T-helper 1 cell treated with Interleukin-12 subunit alpha and Interleukin-12 subunit beta and Interleukin-4 antibody, amounts not matched to agents 30 ng/mL and 1 ng/mL, for 36 hours (primary cell): ENCODE results near the gene OTOP2. TPM values are rescaled to one million over a fixed set of nuclear protein-coding genes. Genes with fewer than 3 reads are reported as not detected.

ENCODE experiments used
- intact Hi-C: fragments of 100-400 bp; cut with micrococcal nuclease; formaldehyde crosslinking; loops from one replicate; pipeline ENCODE4 v1.15.1; 2024
- total RNA-seq: library from RNA; stranded (reverse); gene quantifications from 2 replicates; pipeline ENCODE4 v1.2.3, GENCODE V29; 2022

OTOP2 gene
- total RNA-seq, 1 donor from 2014 or later = not detected

GRCh38 chr17:74922694-74923537 lies 1.2 kb upstream of the OTOP2 start, which contains the start of gene USH1G:
USH1G (minus strand) TSS chr17:74923255; CDS start chr17:74923073, 182 bp downstream.
- intact Hi-C loops = loop anchor here (1.0 kb wide), 1 partner anchor 35 kb away; no protein-coding TSS in a partner anchor

GRCh38 chr17:74923538-74924249 lies 379 bp upstream of the OTOP2 start:
- intact Hi-C loops = loop anchor here (1.0 kb wide), 1 partner anchor 35 kb away; no protein-coding TSS in a partner anchor

- intact Hi-C loops = no loop called here
Observed at GRCh38 chr17:74925242-74925641, 1.2 kb downstream of the OTOP2 start.

DNA sequence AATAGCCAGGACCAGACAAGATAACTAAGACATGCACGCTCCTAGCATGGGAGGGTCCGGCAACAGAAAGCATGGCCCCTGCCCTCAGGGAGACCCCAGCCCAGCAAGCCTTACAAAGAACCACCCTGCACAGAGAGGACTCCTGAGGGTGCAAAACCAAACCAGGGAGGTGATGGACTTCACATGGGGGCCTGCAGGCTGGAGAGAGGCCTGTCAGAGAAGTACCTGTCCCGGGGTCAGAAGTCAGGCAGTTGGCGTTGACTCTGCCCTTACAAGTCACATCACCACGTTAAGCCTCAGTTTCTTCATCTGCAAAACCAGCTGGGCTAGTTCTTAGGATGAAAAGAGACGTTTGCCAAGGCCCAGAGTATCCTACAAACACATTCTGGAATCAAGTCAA lies 4.7 kb downstream of the OTOP2 start:
- intact Hi-C loops = no loop called here

DNA sequence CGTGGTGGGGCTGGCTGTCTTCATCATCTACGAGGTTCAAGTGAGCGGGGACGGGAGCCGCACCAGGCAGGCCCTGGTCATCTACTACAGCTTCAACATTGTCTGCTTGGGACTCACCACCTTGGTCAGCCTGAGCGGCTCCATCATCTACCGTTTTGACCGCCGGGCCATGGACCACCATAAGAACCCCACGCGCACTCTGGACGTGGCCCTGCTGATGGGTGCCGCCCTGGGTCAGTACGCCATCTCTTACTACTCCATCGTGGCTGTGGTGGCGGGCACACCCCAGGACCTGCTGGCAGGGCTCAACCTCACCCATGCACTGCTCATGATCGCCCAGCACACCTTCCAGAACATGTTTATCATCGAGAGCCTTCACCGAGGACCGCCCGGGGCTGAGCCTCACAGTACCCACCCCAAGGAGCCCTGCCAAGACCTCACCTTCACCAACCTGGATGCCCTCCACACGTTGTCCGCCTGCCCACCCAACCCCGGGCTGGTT lies 6.5 kb downstream of the OTOP2 start:
- intact Hi-C loops = no loop called here

DNA sequence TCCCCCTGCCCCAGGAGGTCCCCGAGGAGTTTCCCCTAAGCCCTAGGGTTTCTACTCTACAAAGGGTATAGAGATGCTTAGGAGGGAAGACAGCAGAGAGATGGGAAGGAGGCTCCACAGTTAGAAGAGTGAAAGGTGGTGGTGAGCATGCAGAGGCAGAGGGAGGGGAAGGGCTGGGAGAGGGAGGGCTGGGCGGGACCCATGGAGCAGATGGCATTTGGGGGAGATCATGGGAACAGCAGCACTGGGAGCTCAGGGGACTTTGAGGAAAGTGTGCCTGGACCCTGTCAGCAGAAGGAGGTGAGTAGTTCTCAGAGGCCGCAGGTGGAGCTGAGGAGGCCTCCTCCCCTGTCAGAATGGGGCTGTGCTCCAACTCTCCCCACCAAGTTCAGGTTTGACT lies 11.0 kb downstream of the OTOP2 start:
- intact Hi-C loops = no loop called here

DNA sequence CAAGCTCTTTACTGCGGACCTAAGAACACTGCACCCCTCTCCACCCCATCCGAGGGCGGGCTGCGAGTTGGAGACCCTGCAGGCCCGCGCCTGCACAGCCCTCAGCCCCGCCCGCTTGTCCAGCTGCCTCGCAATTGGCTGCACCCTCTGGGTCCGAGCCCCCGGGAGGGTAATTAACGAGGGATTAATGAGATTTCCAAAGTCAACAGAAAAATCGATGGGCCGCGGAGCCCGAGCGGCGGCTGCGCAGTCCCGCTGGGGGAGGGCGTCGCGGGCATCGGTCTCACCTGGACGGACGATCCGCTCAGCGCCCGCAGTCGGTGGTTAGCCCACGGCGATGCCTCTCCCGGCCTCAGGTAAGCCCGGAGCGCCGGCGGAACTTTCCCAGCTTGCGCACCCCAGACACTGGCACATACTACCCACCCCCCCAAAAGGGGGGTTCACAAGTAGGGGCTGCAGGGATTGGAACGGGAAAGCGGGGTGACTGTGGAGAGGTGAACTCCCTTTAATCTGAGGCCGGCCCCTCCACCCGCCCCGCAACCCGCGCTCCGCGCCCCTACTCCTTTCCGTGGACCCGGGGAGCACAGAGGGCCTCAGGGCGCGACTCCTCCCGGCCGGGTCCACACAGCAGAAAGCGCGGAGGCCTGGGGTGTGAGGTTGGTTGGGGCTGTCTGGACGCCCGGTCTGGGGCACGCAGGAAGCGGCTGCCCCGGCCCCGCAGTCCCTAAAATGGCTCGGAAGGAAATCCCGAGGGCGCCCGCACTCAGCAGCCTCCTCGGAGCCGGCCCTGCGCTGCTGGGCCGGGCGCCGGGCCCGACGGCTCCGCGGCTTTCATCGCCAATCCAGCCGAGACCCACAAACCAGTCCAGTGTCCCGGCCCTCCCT lies 11.8 kb downstream of the OTOP2 start, which contains the start of gene OTOP3:
Gene OTOP3, plus strand, starts transcription at position 314 of the 885 bp plus-strand sequence. Its CDS starts 24 bp downstream, at position 338.
- intact Hi-C loops = no loop called here

- intact Hi-C loops = no loop called here
Observed at GRCh38 chr17:74936470-74936799, 12.4 kb downstream of the OTOP2 start.

- intact Hi-C loops = no loop called here
Observed at GRCh38 chr17:74937064-74938051, 13.3 kb downstream of the OTOP2 start.

DNA sequence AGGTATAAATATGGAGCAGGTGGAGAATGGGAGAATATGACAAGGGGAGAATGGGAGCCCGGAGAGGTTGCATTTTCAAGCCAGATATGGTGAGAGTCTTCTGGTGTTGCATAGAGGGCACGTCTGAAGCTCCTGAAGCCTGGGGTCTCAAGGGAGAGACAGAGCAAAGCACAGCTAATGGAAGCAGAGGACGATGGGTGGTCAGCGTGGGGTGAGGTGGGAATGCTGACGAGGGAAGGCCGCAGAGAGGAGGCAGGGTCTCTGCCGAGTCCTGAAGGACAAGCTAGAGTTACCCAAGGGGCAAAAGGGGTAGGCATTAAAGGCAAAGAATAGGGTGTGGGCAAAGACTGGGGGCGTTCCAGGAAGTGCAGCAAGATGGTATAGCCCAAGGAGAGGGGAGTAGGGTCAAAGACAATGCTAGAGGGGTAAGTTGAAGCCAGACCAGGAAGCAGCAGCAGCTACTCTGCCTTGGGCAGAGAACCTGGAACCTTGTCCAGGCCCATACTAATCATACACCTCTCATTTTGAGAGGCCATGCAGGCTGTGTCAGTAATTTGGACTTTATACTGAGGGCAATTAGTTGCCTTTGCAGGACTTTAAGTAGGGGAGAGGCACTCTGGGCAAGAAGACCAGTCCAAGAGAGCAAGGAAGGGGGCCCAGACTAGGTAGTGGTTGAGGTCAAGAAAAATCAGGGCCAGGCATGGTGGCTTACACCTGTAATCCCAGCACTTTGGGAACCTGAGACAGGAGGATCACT lies 14.3 kb downstream of the OTOP2 start:
- intact Hi-C loops = no loop called here

- intact Hi-C loops = no loop called here
Observed at GRCh38 chr17:74939534-74939933, 15.5 kb downstream of the OTOP2 start.

- intact Hi-C loops = no loop called here
Observed at GRCh38 chr17:74941128-74941725, 17.2 kb downstream of the OTOP2 start.

DNA sequence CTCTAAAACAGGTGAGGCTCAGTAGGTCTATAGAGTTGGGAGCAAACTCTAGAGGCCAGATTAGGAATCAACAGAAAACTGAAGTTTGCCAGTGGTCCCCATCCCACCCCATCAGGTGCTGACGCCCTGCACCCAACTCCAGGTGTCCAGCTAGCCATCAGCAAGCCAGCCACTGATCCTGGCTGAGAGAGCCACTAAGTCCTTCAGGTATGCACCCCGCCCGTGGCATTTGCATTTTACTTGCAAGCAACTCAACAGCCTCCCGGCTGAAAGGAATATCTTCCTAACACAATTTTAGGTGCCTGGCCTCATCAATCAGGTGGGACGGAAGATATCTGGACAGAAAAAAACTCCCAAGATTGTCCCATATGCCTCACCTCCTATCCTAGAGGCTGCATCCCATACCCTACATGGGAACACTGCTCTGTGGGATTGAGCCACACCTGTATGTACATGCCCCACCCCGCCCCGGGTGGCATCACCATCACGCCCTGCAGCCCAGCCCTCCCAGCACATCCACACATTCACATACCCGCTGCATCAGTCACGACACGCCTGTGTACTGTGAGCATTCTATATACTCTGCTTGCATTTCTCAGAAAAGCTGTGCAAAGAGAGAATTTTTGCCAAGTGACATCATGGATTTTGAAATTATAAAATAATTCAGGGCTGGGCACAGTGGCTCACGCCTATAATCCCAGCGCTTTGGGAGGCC lies 19.9 kb downstream of the OTOP2 start:
- intact Hi-C loops = no loop called here

GRCh38 chr17:74945543-74945942 lies 21.5 kb downstream of the OTOP2 start:
- intact Hi-C loops = no loop called here

- intact Hi-C loops = no loop called here
Observed at GRCh38 chr17:74946641-74947040, 22.6 kb downstream of the OTOP2 start.

DNA sequence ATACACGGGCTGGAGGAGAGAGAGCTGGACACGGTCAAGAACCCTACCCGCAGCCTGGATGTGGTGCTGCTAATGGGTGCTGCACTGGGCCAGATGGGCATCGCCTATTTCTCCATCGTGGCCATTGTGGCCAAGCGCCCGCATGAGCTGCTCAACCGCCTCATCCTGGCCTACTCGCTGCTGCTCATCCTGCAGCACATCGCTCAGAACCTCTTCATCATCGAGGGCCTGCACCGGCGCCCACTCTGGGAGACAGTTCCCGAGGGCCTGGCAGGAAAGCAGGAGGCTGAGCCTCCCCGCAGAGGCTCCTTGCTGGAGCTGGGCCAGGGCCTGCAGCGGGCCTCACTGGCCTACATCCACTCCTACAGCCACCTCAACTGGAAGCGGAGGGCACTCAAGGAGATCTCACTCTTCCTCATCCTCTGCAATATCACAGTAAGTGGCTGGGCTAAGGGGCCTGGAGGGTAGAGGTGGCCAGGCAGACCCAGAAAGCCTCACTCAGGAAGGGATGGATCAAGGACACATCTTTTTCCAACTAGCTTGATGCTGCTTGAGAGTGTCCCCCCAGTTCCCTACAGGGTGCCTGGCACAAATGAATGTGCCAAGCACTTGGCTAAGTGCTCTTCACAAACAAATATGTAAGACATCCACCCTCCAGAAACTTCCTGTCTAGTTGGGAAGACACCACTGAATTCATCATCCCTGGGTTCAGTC lies 23.1 kb downstream of the OTOP2 start:
- intact Hi-C loops = no loop called here

GRCh38 chr17:74949455-74950115 lies 25.5 kb downstream of the OTOP2 start:
- intact Hi-C loops = no loop called here
